ENCODE data around the gene GAPDHS.

The GAPDHS gene

GRCh38 chr19:35539850-35540249 is 6.6 kb downstream of the GAPDHS start:
- Histone ChIP-seq H3K9ac (ENCODE audit: low read depth, low read length) (no peak overlapping the region), H3K9me3 (ENCODE audit: control insufficient read depth, insufficient read depth, low read length) (no peaks in the 10 kb centered on the region), H3K36me3 (ENCODE audit: insufficient read depth, low read length) (peaks cover 3% of the 10 kb centered on the region; the same call in 1 of the 2 replicates), H3K4me1 (ENCODE audit: insufficient read depth, low read length) (peaks cover 7% of the 10 kb centered on the region; the same call in 1 of the 2 replicates)

GRCh38 chr19:35540356-35540927 is 7.2 kb downstream of the GAPDHS start:
- H3K36me3 ChIP-seq (ENCODE audit: insufficient read depth, low read length): peaks cover 3% of the 10 kb centered on the region; the same call in 1 of the 2 replicates
- H3K9ac ChIP-seq (ENCODE audit: low read depth, low read length): no peak overlapping the region
- peaks cover 5% of the 10 kb centered on the region; the same call in 1 of the 2 replicates for H3K4me1 ChIP-seq (ENCODE audit: insufficient read depth, low read length)
- no peaks in the 10 kb centered on the region for H3K9me3 ChIP-seq (ENCODE audit: control insufficient read depth, insufficient read depth, low read length)

GRCh38 chr19:35542209-35542608 is 9.0 kb downstream of the GAPDHS start:
- Histone ChIP-seq H3K9me3 (ENCODE audit: control insufficient read depth, insufficient read depth, low read length) (no peaks in the 10 kb centered on the region), H3K4me1 (ENCODE audit: insufficient read depth, low read length) (peaks cover 5% of the 10 kb centered on the region; the same call in 1 of the 2 replicates), H3K9ac (ENCODE audit: low read depth, low read length) (no peak overlapping the region), H3K36me3 (ENCODE audit: insufficient read depth, low read length) (peaks cover 3% of the 10 kb centered on the region; the same call in 1 of the 2 replicates)

GRCh38 chr19:35543280-35544109 is 10.2 kb downstream of the GAPDHS start:
- Histone ChIP-seq H3K9me3 (ENCODE audit: control insufficient read depth, insufficient read depth, low read length) (no peaks in the 10 kb centered on the region), H3K36me3 (ENCODE audit: insufficient read depth, low read length) (peaks cover 3% of the 10 kb centered on the region; the same call in 1 of the 2 replicates), H3K9ac (ENCODE audit: low read depth, low read length) (no peak overlapping the region), H3K4me1 (ENCODE audit: insufficient read depth, low read length) (peaks cover 5% of the 10 kb centered on the region; the same call in 1 of the 2 replicates)

GRCh38 chr19:35544110-35544802 is 11.0 kb downstream of the GAPDHS start:
- peaks cover 3% of the 10 kb centered on the region; the same call in 1 of the 2 replicates for H3K36me3 ChIP-seq (ENCODE audit: insufficient read depth, low read length)
- peaks cover 5% of the 10 kb centered on the region; the same call in 1 of the 2 replicates for H3K4me1 ChIP-seq (ENCODE audit: insufficient read depth, low read length)
- peak overlapping the region; percentile 91 for H3K9ac ChIP-seq (ENCODE audit: low read depth, low read length)
- H3K9me3 ChIP-seq (ENCODE audit: control insufficient read depth, insufficient read depth, low read length): no peaks in the 10 kb centered on the region

GRCh38 chr19:35545001-35545854 is 12.0 kb downstream of the GAPDHS start, which contains the start of gene TMEM147:
TSS of gene TMEM147 (plus strand) at chr19:35545626. CDS start at chr19:35545740, 114 bp downstream.
- H3K4me1 ChIP-seq (ENCODE audit: insufficient read depth, low read length): peaks cover 5% of the 10 kb centered on the region; the same call in 1 of the 2 replicates
- peak within 1 kb of the TSS; percentile 91 for H3K9ac ChIP-seq (ENCODE audit: low read depth, low read length)
- no peaks in the 10 kb centered on the region for H3K9me3 ChIP-seq (ENCODE audit: control insufficient read depth, insufficient read depth, low read length)
- H3K36me3 ChIP-seq (ENCODE audit: insufficient read depth, low read length): peaks cover 3% of the 10 kb centered on the region; the same call in 1 of the 2 replicates

GRCh38 chr19:35545855-35546381 is 12.7 kb downstream of the GAPDHS start:
- Histone ChIP-seq H3K4me1 (ENCODE audit: insufficient read depth, low read length) (peaks cover 5% of the 10 kb centered on the region; the same call in 1 of the 2 replicates), H3K36me3 (ENCODE audit: insufficient read depth, low read length) (peaks cover 3% of the 10 kb centered on the region; the same call in 1 of the 2 replicates), H3K9me3 (ENCODE audit: control insufficient read depth, insufficient read depth, low read length) (no peaks in the 10 kb centered on the region), H3K9ac (ENCODE audit: low read depth, low read length) (peak overlapping the region; percentile 91)

- peak overlapping the region; percentile 91 for H3K9ac ChIP-seq (ENCODE audit: low read depth, low read length)
- H3K36me3 ChIP-seq (ENCODE audit: insufficient read depth, low read length): peaks cover 3% of the 10 kb centered on the region; the same call in 1 of the 2 replicates
- peaks cover 5% of the 10 kb centered on the region; the same call in 1 of the 2 replicates for H3K4me1 ChIP-seq (ENCODE audit: insufficient read depth, low read length)
- no peaks in the 10 kb centered on the region for H3K9me3 ChIP-seq (ENCODE audit: control insufficient read depth, insufficient read depth, low read length)
These were observed 13.3 kb downstream of the GAPDHS start for GRCh38 chr19:35546532-35546931.

- H3K36me3 ChIP-seq (ENCODE audit: insufficient read depth, low read length): no peaks in the 10 kb centered on the region
- no peaks in the 10 kb centered on the region for H3K9me3 ChIP-seq (ENCODE audit: control insufficient read depth, insufficient read depth, low read length)
- peaks cover 3% of the 10 kb centered on the region; the same call in 1 of the 2 replicates for H3K4me1 ChIP-seq (ENCODE audit: insufficient read depth, low read length)
- H3K9ac ChIP-seq (ENCODE audit: low read depth, low read length): no peak overlapping the region
These were observed 16.0 kb downstream of the GAPDHS start for GRCh38 chr19:35549174-35549788.

- Histone ChIP-seq H3K9me3 (ENCODE audit: control insufficient read depth, insufficient read depth, low read length) (no peaks in the 10 kb centered on the region), H3K9ac (ENCODE audit: low read depth, low read length) (no peak overlapping the region), H3K36me3 (ENCODE audit: insufficient read depth, low read length) (no peaks in the 10 kb centered on the region), H3K4me1 (ENCODE audit: insufficient read depth, low read length) (no peaks in the 10 kb centered on the region)
These were observed 16.7 kb downstream of the GAPDHS start for GRCh38 chr19:35549879-35550523.

GRCh38 chr19:35551091-35551810 is 18.0 kb downstream of the GAPDHS start:
- H3K4me1 ChIP-seq (ENCODE audit: insufficient read depth, low read length): no peaks in the 10 kb centered on the region
- H3K9ac ChIP-seq (ENCODE audit: low read depth, low read length): no peak overlapping the region
- no peaks in the 10 kb centered on the region for H3K36me3 ChIP-seq (ENCODE audit: insufficient read depth, low read length)
- no peaks in the 10 kb centered on the region for H3K9me3 ChIP-seq (ENCODE audit: control insufficient read depth, insufficient read depth, low read length)
